Lower lobe of right lung (tissue), 2 donors: ENCODE measurements around the gene SMARCD2. TPM values are rescaled to one million over a fixed set of nuclear protein-coding genes. Genes with fewer than 3 reads are reported as not detected.

Experiments used
- ATAC-seq, 2 donors: fragments of 200-7000 bp; cut with Tn5 transposase; one replicate each; pipeline ENCODE4 v1.9.1; 2020 to 2022; ENCODE audit warnings: mild to moderate bottlenecking in 2 of 2, moderate library complexity in 2 of 2
- DNase-seq: peaks from one replicate; pipeline ENCODE4 v3.0.0-alpha.2; 2020
- H3K27ac ChIP-seq: fragments of 200-600 bp; one replicate; pipeline ENCODE4 v1.8.0; 2022
- H3K27me3 ChIP-seq: fragments of 200-600 bp; one replicate; pipeline ENCODE4 v1.8.0; 2022; ENCODE audit warnings: low read depth
- H3K36me3 ChIP-seq: fragments of 200-600 bp; one replicate; pipeline ENCODE4 v1.8.0; 2022; ENCODE audit warnings: mild to moderate bottlenecking
- H3K4me1 ChIP-seq: fragments of 200-600 bp; one replicate; pipeline ENCODE4 v1.8.0; 2022
- H3K4me3 ChIP-seq: fragments of 200-600 bp; one replicate; pipeline ENCODE4 v1.8.0; 2022; ENCODE audit warnings: mild to moderate bottlenecking
- H3K9me3 ChIP-seq: fragments of 200-600 bp; one replicate; pipeline ENCODE4 v1.8.0; 2022
- CTCF ChIP-seq: fragments of 200-600 bp; IDR thresholded peaks from one replicate; pipeline ENCODE4 v1.8.0; 2022; ENCODE audit warnings: antibody characterized with exemption, mild to moderate bottlenecking
- intact Hi-C: fragments of 100-400 bp; cut with DNase I; formaldehyde crosslinking; loops from one replicate; pipeline ENCODE4 v1.11.0; 2022
- total RNA-seq: library from RNA; stranded (reverse); fragmentation: NEBNext Ultra II Directional; extraction: Animal tissue kit (Norgen Biotek cat#: 25700); gene quantifications from one replicate; pipeline ENCODE4 v1.2.1, GENCODE V29; 2021
- donor health status: DM: no; HTN: yes; CAD: no; lungs with severe emphysema.

The SMARCD2 gene
- total RNA-seq, 1 donor from 2014 or later, result 80.9 TPM

- intact Hi-C loops, result no loop called here
- H3K27ac ChIP-seq, result no peak overlapping the region
- peaks cover 98% of the 10 kb centered on the region for H3K36me3 ChIP-seq
- TF ChIP-seq CTCF, result no peak
- H3K27me3 ChIP-seq, result no peaks in the 10 kb centered on the region
- ATAC-seq (no peak), DNase-seq (no peak)
- H3K4me3 ChIP-seq, result no peak overlapping the region
- no peaks in the 10 kb centered on the region for H3K4me1 ChIP-seq
- no peaks in the 10 kb centered on the region for H3K9me3 ChIP-seq
Observed at GRCh38 chr17:63792055-63792729, 50.3 kb downstream of the SMARCD2 start.

- Histone ChIP-seq H3K9me3 (no peaks in the 10 kb centered on the region), H3K36me3 (peaks cover 93% of the 10 kb centered on the region), H3K27ac (no peak overlapping the region), H3K27me3 (no peaks in the 10 kb centered on the region), H3K4me1 (peaks cover under 1% of the 10 kb centered on the region), H3K4me3 (no peak overlapping the region)
- ATAC-seq, result no peak
- no peak for TF ChIP-seq CTCF
- intact Hi-C loops, result no loop called here
- DNase-seq, result no peak
Observed at GRCh38 chr17:63790057-63790456, 52.4 kb downstream of the SMARCD2 start.

GRCh38 chr17:63786971-63787711, 55.3 kb downstream of the SMARCD2 start:
- H3K36me3 ChIP-seq, result peaks cover 78% of the 10 kb centered on the region
- no peak for TF ChIP-seq CTCF
- peaks cover 17% of the 10 kb centered on the region for H3K4me1 ChIP-seq
- no peaks in the 10 kb centered on the region for H3K27me3 ChIP-seq
- DNase-seq (no peak), ATAC-seq (no peak)
- intact Hi-C loops, result no loop called here
- H3K4me3 ChIP-seq, result no peak overlapping the region
- H3K27ac ChIP-seq, result no peak overlapping the region
- no peaks in the 10 kb centered on the region for H3K9me3 ChIP-seq

GRCh38 chr17:63786117-63786516, 56.4 kb downstream of the SMARCD2 start:
- H3K4me1 ChIP-seq, result peaks cover 20% of the 10 kb centered on the region
- no peak overlapping the region for H3K27ac ChIP-seq
- DNase-seq, result no peak
- H3K36me3 ChIP-seq, result peaks cover 72% of the 10 kb centered on the region
- no peak overlapping the region for H3K4me3 ChIP-seq
- no peak for TF ChIP-seq CTCF
- intact Hi-C loops, result no loop called here
- H3K27me3 ChIP-seq, result no peaks in the 10 kb centered on the region
- ATAC-seq, result no peak
- no peaks in the 10 kb centered on the region for H3K9me3 ChIP-seq

- DNase-seq (no peak), ATAC-seq (no peak)
- Histone ChIP-seq H3K4me3 (no peak overlapping the region), H3K36me3 (peaks cover 66% of the 10 kb centered on the region), H3K4me1 (peaks cover 25% of the 10 kb centered on the region), H3K27me3 (no peaks in the 10 kb centered on the region), H3K9me3 (no peaks in the 10 kb centered on the region), H3K27ac (no peak overlapping the region)
- intact Hi-C loops, result no loop called here
- TF ChIP-seq CTCF, result no peak
Observed at GRCh38 chr17:63785556-63785955, 56.9 kb downstream of the SMARCD2 start.
